Stimulated activated CD8-positive, alpha-beta memory T cell treated with anti-CD3 and anti-CD28 coated beads, Interleukin-7, amount 100 ng/mL, for 1 hour (primary cell): Measurements from ENCODE around the gene REEP2.

Experiments
- DNase-seq, 2 donors: peaks; one replicate each; pipeline ENCODE4 v3.0.0-alpha.2; 2020; ENCODE audit warnings: low read depth in 2 of 2

The REEP2 gene

DNA sequence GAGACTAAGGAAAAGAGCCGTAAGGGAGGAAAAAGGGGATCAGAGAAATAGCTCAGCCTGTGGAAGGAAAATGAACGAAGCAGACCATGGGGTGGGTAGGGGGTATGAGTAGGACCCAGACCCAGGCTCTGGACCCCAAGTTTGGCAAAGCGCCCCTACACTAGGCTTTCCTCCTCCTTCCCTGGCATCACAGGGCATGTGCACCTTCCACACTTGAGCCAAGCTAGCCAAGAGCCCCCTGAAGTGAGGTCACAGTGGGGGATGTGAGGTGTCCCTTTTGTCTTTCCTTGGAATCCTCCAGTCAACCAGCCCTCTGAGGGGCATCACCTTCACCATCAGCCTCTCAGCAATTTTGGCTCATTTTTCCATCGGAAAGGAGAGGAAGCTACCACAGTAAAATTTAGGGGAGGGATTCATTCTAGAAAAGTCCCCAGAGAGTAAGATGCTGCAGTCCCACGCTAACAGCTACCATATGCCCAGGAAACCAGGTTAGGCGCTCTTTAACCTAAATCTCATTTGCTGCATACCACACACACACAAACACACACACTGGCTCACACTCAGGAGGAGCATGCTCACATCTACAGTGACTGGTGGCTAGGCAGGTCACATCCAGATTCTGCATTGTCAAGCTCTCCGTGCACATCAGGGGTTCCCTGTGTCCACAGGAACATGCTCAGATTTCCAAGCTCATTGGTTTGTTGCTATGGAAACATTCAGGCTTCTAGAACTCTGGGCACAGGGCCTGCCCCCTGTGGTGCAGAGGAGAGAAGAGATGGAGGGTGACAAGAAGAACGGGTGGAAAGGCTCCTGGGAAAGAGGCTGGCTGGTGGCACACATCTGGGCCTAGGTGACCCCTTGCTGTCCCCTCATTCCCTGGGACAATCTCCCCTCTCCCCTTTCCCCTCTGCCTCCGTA, 9.9 kb downstream of the REEP2 start:
- no peak for DNase-seq

DNA sequence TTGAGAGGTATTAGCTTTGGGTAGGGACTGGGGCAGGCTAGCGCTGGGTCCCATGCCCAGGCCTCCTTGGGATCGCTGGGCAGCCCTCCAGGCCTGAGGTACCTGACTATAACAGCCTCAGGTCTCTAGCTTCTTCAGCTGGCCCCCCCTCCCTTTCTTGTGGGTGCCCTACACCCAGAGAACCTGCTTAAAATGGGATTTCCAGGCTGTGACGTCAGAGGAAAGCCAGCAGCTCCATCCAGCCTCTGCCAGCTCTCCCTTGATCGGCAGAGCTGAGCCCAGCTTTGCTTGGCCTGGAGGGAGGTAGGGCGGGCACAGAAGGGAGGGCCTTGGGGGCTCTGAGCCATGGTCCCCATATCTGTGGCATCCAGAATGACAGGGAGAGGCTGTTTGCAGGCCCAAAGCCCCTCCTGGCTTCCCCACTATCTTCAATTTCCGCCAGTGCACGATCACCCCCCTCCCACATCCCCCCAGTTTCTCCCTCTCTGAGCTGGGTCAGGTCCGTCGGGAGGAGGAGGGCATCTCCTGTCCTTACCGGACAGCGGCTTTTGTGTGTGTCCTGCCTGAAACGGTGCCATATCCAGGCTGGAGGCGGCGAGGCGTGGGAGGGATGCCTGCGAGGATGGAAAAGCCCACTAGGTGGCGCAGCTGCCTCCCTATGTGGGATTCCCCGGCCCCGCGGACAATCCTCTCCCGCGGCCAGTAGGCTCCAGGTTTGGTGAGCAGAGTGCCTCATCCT, 10.8 kb downstream of the REEP2 start:
- DNase-seq = peak; percentile 53 to 59

DNA sequence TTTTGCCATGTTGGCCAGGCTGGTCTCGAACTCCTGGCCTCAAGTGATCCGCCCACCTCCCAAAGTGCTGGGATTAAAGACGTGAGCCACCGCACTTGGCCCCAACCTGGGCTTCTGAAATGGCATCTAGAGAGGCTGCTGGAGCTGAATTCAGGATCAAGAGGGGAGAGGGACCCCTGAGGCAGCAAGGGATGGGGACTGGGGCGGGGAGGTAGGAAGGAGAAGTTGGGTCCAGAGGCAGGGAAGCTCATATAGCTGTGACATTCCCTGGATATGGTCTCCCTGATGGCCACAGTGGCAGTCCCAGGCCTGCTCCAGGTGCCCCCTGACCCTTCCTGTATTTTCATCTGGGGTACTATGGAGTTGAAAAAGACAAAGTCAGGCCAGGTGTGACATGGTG, 12.1 kb downstream of the REEP2 start:
- DNase-seq = no peak

DNA sequence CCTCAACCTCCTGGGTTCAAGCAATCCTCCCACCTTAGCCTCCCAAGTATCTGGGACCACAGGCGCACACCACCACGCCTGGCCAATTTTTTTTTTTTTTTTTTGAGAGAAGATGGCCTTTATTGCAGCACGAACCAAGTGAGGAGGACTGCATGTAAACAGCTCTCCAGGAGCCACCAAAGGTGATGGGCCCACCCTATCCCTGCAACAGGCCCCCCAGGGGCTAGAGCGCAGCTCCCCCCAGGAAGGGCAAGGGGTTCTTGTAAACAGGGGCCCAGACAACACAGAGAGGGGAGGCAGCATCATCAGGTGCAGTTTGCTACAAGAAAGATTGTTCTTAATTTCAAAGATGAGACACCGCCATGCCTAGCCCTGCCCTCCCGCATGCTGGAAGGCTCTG, 13.9 kb downstream of the REEP2 start:
- DNase-seq = no peak

DNA sequence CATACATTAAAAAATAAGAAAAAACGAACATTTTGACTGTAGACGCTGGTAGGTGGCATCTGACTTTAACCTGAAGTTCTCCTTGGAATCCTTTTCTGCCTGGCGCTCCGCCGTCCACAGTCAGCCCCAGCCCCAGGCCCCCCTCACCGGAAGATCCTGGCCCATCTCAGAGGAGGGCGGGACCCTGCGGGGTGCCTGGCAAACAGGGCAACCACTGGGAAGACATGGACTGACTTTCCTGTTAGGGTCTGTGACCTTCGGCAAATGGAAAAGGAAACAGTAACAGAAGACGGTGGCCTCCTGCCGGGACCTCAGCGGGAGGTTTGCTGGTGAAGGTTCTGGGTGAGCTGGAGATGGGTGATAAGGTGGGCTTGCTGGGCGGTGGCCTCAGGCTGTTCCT, 14.7 kb downstream of the REEP2 start:
- DNase-seq = no peak

DNA sequence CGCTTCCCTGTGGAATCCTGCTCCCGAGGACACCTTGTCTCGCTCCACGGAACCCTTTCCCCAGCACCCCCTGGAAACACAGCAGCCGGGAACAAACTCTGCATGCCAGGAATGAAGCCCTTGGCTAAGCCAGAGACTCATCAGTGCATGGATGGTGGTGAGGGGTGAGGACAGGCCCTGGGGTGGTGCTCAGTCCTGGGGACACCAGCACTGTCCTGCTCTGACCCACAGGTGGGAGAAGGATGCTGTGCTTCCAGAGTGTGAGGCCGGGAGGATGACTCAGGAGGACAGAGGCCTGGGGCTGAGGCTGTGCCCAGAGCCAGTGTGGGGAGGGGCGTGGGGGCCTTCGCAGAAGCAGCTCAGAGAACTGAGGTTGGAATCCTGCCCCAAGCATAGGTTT, 15.3 kb downstream of the REEP2 start:
- DNase-seq = no peak

DNA sequence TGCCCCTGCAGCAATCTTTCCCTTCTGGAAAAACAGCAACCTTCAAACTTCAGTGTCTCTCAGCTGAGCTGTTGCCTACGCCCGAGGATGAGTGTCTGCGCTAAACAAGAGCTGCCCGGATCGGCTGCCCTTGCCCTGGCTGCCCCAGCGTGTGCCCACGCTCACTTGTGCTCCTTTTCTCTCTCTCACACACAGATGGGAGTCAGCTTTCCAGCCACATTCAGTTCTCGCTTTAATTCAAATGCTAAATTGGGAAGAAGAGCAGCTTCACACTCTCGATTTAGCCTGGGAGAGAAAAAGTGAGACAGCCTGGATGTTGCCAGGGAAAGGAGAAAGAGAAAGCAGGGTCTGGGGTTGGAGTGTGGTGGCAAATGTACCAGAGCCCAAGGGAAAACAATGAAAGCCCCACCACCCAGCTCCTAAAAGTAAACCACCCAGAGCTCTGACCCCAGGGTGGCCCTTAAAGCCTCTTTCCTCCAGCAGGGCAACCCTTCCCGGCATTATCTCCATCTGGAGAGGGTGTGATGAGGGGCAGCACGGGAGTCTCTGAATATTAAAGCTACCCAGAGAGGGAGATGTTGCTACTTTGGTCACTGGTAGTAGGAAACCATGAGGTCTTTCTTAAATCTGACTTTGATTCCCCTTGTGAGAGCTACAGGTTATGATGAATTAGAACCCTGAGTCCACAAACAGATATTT, 16.5 kb downstream of the REEP2 start:
- DNase-seq = no peak

DNA sequence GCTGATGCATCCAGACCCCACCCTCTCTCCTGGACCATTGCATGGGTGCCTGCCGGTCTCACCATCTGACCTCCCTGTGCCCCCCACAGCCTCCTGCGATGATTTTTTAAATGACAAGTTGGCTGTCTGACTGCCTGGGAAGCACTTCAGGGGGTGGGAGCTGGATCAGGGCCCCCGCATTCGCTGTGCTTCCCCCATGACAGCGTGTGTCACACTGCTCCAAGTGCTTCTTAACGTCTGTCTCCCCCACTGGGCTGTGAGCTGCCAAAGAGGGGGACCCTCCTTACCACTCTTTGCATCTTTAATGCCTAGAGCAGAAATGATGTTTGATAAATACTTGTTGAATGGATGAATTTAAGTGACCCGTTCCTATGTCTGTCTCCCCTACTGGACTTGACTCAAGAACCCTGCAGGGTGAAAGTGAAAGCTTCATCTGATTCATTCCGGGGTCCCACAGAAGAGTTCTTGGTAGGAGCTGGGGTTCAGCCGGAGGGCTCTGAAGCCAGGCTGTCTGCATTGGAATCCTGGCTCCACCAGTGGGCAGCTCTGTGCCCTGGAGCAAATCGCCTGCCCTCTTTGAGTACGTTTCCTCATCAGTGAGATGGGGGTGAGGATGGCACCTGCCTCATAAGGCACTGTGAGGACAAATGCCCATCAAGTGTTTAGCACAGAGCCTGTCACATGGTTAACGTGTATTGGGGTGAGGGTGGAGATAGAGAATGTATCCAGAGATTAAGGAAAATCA, 18.8 kb downstream of the REEP2 start:
- no peak for DNase-seq

DNA sequence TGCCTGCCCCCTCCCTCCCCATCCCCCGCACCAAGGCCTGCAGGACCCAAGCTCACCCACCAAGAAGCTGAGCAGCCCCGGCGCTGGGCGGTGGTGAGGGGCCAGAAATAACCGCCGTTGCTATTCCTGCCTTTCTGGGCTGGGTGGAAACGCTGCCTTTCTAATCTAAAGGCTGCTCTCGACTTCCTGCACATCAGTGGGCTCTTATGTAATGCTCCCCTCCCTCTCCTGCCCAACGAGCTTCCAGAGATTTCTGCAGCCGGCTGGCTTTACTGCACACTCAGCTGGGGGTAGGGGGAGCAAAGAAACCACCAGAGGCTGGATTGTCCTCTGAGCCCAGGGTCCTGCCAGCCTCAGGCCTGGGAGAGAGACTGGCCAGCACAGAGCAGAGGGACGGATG, 19.5 kb downstream of the REEP2 start:
- DNase-seq = no peak

DNA sequence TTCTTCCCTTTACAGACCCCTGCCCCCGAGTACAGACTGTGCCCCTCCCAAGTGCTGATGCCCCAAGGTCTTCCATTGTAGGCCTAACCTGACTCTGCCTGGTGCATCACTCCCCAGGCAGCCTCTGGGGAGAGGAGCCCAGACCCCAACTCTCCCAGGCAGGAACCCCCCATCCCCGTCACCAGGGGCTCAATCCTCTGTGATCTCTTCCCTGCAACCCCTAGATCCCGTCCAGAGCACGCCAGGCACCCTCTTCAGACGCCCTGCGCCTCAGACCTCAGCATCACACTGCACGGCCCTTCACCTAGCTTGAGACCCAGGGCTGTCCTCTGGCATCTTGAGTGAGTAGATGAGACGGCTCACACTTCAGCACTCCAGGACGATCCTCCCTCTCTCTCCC, 20.0 kb downstream of the REEP2 start:
- no peak for DNase-seq

DNA sequence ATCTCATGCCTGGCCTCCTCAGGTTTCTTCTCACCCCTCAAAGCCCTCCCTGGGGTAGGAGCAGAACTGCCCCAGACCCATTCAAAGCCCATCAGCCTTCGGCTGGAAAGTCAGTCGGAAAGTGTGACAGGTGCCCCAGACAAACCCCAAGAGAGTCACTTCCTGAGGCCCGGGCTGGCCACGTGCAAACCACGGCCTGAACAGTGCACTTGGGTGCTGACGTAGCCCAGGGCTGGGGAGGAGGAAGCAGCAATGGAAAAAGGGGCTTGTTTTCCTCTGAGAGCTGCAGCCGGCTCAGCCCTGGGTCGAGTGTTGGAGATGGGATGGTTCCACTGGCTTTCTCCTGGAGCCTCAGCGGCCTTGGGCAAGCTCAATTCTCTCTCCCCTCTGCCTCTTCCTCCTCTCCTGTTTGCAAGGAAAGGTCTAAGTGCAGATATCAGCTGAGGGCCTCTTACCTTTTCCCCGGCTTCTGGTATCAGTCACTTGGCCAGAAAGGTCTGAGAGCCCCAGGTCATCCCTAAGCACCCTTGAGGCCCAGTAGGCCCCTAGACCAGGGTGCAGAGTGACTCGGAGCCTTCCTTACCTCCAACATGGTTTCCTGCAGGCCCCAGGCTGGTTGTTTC, 20.6 kb downstream of the REEP2 start:
- peak; percentile 72 for DNase-seq

DNA sequence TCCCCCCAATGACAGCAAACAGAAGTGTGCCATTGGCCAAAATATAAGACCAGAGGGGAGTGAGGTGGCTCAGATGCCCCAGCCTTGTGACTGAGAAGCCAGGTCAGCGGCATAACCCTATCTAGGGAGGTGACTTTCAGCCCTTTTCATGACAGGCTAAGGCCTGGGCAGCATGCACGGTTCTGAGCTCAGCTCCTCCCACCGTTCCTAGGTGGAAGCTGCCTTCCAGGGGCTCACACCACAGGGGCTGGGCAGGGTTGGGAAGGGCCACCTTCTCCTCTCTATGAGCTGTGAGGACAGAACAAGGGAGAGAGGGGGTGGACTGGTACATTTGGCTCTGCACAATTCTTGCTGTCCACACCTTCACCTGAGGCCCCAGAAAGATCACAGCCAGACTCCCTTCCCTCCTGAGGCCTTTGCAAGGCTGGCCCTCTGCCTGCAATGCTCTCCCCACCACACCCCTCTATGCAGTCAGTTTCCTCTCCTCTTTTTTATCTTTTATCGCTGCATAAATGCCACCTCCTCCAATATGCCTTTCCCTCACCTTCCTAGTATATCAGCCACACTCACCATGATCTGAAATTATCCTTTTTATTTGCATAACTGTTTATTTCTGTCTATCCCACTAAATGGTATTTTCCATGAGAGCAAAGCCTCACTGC, 21.3 kb downstream of the REEP2 start:
- no peak for DNase-seq

DNA sequence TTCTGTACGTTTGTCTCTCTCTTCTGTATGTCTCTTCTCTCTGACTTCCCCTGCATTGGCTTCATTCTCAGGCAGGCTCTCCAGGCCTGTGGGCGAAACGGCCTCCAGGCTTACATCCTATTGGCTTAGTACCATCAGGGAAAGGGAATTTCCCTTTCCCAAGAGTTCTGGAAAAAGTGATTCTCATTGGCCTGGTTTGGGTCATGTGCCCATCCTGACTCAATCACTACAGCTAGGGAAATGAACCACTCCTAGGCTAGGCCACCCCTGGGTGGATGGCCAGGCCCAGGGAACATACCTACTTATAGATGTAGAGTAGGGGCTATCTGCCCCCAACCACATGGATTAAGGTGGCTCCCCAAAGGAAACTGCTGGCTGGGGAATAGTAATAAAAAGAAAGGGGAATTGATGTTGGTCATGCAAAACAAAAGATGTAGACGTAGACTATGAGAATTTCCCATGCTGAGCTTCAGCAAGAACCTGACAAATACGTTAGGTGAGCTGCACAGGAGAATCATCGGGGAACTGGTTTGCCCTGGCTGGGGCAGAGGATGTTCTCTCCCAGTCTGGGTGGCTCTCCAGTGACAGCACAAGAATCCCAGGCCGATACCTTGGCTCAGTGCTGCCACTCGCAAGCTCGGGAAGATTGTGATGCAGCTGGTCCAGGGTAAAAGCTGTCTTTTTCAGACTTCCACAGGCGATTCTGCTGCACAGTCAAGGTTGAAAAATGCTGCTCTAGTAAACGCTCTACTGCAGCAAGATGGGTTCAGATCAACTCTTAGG, 22.7 kb downstream of the REEP2 start:
- no peak for DNase-seq

DNA sequence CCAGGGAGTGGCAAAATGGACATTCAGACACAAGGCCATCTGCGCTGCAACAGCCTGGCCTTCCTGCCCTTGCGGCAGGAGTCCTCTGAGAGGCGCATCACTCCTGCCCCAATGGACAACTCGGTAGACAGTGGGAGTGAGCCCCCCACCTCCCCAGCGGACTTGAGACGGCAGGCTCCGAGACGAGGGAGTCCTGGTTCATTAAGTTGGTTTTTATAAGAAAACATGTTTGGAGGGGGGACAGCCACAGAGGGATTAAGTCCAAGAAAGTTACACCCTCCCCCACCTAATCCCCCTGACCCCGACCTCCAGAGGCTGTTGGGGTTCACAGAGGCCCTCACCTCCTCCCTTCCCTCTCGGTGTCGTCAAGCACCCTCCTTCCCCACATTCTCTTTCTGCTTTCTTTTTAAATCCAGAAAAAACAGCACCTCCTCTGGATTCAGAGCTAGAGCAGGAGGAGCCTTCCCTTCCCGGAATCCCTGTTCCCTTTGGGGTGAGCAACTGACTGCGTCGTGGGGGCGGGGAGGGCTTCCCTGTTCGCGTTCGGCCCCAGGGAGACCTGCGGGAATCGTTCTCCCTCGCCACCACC, 24.7 kb downstream of the REEP2 start:
- DNase-seq = no peak

DNA sequence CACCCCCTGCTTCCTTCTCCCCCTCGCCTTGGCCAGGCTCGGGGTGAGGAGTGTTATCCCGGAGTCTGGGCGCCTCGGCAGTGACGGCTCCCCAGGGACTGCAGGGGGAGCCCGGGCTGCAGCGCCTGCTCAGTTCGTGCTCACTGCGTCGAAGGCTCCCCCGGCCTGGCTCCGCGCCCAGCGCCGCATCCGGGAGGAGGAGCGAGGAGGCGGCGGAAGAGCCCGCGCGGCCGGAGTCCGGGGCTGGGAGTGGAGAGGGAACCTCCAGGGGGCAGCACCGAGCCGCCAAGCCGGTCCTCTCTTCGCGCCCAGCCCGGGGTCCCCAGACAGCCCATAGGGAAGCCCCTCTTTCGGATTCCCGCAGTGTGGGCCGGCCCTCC, 25.1 kb downstream of the REEP2 start:
- DNase-seq = peak; percentile 78 to 81

DNA sequence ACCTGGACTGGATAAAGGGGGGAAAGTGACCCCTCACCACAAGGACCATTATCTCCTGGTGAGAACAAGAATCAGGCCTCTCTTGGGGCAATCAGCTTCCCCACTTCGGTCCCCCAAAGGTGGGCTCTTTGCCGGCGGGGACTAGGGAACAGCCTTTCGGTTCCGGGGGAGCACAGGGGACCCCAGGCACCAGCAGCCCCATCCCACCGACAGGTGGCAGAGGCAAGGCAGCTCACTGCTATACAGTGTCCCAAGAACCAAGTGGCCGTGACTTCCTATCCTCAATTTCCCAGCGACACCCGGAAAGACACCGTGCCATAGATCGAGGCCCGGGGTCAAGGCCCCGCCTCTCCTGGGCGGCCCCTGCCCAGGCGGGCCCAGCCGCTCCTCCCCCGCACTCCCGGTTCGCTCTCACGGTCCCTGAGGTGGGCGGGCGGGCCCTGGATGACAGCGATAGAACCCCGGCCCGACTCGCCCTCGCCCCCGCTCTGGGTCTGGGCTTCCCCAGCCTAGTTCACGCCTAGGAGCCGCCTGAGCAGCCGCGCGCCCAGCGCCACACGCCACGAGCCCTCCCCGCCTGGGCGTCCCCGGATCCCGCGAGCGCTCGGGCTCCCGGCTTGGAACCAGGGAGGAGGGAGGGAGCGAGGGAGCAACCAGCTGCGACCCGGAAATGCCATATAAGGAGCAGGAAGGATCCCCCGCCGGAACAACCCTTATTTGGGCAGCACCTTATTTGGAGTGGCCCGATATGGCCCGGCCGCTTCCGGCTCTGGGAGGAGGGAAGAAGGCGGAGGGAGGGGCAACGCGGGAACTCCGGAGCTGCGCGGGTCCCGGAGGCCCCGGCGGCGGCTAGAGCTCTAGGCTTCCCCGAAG, 25.8 kb downstream of the REEP2 start:
- DNase-seq = peak; percentile 88 to 89

DNA sequence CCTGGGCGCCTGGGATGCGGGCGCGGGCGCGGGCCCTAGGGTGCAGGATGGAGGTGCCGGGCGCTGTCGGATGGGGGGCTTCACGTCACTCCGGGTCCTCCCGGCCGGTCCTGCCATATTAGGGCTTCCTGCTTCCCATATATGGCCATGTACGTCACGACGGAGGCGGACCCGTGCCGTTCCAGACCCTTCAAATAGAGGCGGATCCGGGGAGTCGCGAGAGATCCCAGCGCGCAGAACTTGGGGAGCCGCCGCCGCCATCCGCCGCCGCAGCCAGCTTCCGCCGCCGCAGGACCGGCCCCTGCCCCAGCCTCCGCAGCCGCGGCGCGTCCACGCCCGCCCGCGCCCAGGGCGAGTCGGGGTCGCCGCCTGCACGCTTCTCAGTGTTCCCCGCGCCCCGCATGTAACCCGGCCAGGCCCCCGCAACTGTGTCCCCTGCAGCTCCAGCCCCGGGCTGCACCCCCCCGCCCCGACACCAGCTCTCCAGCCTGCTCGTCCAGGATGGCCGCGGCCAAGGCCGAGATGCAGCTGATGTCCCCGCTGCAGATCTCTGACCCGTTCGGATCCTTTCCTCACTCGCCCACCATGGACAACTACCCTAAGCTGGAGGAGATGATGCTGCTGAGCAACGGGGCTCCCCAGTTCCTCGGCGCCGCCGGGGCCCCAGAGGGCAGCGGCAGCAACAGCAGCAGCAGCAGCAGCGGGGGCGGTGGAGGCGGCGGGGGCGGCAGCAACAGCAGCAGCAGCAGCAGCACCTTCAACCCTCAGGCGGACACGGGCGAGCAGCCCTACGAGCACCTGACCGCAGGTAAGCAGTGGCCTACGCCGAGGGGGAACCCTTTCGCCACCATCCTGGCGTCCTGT, 26.6 kb downstream of the REEP2 start, which contains the start of gene EGR1:
Gene EGR1 (plus strand): TSS at position 219 of the 864 bp plus-strand sequence. CDS start 283 bp downstream, at position 502.
- peak; percentile 87 to 90 for DNase-seq
